Measurements from ENCODE around the gene GPR34. TPM values are rescaled to one million over a fixed set of nuclear protein-coding genes. Genes with fewer than 3 reads are reported as not detected.
"Not testable (repeated sequence)": the region's sequence is repeated elsewhere in the genome, so short reads cannot be mapped to it uniquely, and the experiment has no call there.

Gene GPR34
- total RNA-seq: 41.2 TPM
- long read RNA-seq, transcript GPR34-202 (3 exons, 1,928 nt): major isoform, 31 of 44 reads
- long read RNA-seq, partial matches to known transcripts: 4 of 44 reads
- long read RNA-seq, other reads (novel, unspliced or antisense): 7 of 44 reads

GRCh38 chrX:41688835-41689234 is at the start of gene GPR34:
TSS of gene GPR34 (plus strand) at chrX:41688973. CDS start at chrX:41695634, 6,661 bp downstream.
- DNase-seq (ENCODE audit: low spot score): no peak

GRCh38 chrX:41646201-41646600 is 42.6 kb upstream of the GPR34 start:
- not testable (repeated sequence) for DNase-seq (ENCODE audit: low spot score)

- DNase-seq (ENCODE audit: low spot score): no peak
Measured at GRCh38 chrX:41653125-41653524, 35.6 kb upstream of the GPR34 start.

GRCh38 chrX:41655101-41655500 is 33.7 kb upstream of the GPR34 start:
- DNase-seq (ENCODE audit: low spot score): no peak

GRCh38 chrX:41655631-41656030 is 33.1 kb upstream of the GPR34 start:
- no peak for DNase-seq (ENCODE audit: low spot score)

GRCh38 chrX:41661366-41662095 is 27.2 kb upstream of the GPR34 start:
- DNase-seq (ENCODE audit: low spot score): no peak

- no peak for DNase-seq (ENCODE audit: low spot score)
Measured at GRCh38 chrX:41664375-41664901, 24.3 kb upstream of the GPR34 start.

GRCh38 chrX:41664908-41665307 is 23.9 kb upstream of the GPR34 start:
- no peak for DNase-seq (ENCODE audit: low spot score)

GRCh38 chrX:41665686-41666085 is 23.1 kb upstream of the GPR34 start:
- DNase-seq (ENCODE audit: low spot score): no peak

GRCh38 chrX:41666251-41666650 is 22.5 kb upstream of the GPR34 start:
- no peak for DNase-seq (ENCODE audit: low spot score)

- no peak for DNase-seq (ENCODE audit: low spot score)
Measured at GRCh38 chrX:41667631-41668030, 21.1 kb upstream of the GPR34 start.

- DNase-seq (ENCODE audit: low spot score): no peak
Measured at GRCh38 chrX:41670112-41670511, 18.7 kb upstream of the GPR34 start.

GRCh38 chrX:41671082-41671481 is 17.7 kb upstream of the GPR34 start:
- DNase-seq (ENCODE audit: low spot score): no peak

- no peak for DNase-seq (ENCODE audit: low spot score)
Measured at GRCh38 chrX:41672643-41673042, 16.1 kb upstream of the GPR34 start.

- DNase-seq (ENCODE audit: low spot score): not testable (repeated sequence)
Measured at GRCh38 chrX:41676361-41676760, 12.4 kb upstream of the GPR34 start.

- no peak for DNase-seq (ENCODE audit: low spot score)
Measured at GRCh38 chrX:41677183-41678060, 11.4 kb upstream of the GPR34 start.

GRCh38 chrX:41684138-41684537 is 4.6 kb upstream of the GPR34 start:
- no peak for DNase-seq (ENCODE audit: low spot score)

GRCh38 chrX:41684940-41685339 is 3.8 kb upstream of the GPR34 start:
- no peak for DNase-seq (ENCODE audit: low spot score)

- DNase-seq (ENCODE audit: low spot score): no peak
Measured at GRCh38 chrX:41686788-41687187, 2.0 kb upstream of the GPR34 start.

GRCh38 chrX:41688156-41688555 is 617 bp upstream of the GPR34 start:
- DNase-seq (ENCODE audit: low spot score): no peak

GRCh38 chrX:41689711-41690110 is 938 bp downstream of the GPR34 start:
- DNase-seq (ENCODE audit: low spot score): no peak

GRCh38 chrX:41692162-41692749 is 3.5 kb downstream of the GPR34 start:
- no peak for DNase-seq (ENCODE audit: low spot score)

Measured in mesenteric fat pad (tissue), 1 donor.